GM15510 (cell line): ENCODE measurements around the gene DSEL.

Source experiments
- POLR2A ChIP-seq: IDR thresholded peaks from 3 replicates; pipeline ENCODE4 v1.6.1; 2011; ENCODE audit warnings: borderline replicate concordance; ENCODE audit not compliant: insufficient read length; ENCODE audit errors: extremely low read depth

The DSEL gene

GRCh38 chr18:67516539-67517443 is at the start of gene DSEL:
TSS of gene DSEL (minus strand) at chr18:67516720. CDS start at chr18:67514608, 2,112 bp downstream.
- no peak for TF ChIP-seq POLR2A

DNA sequence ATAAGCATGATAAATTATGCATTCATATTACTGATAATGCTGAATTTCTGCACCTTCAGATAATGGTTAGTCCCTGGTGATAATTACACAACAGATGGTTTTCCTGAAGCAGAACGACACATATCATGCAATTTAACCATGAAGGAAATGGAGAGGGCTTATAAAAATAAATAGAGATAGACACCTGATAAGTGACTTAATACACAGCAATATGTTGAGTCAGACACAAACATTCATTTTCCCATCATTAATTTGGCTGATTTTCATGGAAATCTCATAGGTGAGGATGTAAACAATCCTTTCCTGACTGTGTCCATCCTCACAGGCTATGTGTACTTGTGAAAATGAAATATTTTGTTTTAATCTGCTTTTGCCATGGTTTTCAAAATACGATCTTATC is 36.9 kb upstream of the DSEL start:
- no peak for TF ChIP-seq POLR2A

DNA sequence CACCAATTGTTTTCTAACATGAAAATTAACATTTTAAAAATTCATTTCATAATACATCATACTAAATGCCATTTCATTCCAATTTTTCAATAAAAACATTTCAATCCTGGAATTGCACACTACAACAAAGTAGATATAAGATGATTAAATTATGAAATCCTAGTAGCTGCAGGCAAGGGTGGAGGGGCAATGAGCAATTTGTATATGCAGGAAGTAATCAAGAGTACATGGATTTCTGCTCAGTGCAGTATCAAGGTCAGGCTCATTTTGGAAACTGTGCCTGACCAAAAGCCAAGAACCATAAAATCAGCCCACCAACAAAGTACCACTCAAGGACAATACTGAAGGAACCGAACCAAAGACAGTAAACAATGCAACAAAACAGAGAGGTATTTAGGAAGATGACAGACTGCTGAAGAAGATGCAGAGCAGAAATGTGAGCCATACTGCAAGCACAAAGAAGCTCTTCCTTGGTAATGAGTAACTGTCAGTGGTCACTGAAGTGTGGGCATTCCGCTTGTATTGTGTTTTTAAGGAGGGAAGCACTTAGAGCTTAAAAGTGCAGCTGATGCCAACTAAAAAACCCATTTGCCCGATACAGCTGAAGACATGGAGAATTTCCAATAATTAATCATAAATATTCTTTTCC is 34.5 kb upstream of the DSEL start:
- TF ChIP-seq POLR2A: no peak

- TF ChIP-seq POLR2A: no peak
Measured at GRCh38 chr18:67549946-67550345, 33.4 kb upstream of the DSEL start.

DNA sequence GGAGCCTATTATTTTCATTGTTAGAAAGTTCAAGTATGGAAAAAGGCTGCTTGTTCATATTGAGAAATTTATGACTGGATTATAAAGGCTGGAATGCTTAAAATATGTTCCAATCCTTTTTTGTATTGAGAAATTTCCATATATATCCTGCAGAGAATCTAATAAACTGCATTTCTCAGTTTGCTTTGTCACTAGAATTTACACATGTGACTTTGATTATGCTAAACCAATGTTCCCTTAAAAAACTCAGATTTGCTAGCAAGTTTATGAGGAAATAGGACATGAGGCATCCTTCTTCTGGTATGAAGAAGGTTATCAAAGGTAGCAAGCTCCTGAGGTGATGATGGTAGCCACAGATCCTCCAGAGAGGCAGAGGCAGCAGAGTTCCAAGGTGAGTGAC is 29.2 kb upstream of the DSEL start:
- TF ChIP-seq POLR2A: no peak

DNA sequence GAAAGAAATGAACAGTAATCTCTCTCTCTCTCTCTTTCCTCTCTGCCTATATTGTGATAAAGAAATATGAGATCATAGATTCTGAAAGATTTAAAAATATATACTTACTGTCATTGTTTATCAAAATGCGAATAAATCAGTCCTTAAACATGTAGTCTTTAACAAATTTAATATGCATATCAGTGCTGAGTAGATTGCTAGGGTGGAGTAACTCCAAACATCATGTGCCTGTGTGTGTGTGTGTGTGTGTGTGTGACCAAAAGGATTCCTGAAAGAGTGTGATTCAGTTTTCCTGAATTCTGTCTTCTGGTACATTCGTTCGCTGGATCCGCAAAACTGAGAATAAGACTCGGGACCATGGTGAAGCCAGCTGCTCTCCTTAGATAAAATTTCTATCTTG is 24.0 kb upstream of the DSEL start:
- no peak for TF ChIP-seq POLR2A

DNA sequence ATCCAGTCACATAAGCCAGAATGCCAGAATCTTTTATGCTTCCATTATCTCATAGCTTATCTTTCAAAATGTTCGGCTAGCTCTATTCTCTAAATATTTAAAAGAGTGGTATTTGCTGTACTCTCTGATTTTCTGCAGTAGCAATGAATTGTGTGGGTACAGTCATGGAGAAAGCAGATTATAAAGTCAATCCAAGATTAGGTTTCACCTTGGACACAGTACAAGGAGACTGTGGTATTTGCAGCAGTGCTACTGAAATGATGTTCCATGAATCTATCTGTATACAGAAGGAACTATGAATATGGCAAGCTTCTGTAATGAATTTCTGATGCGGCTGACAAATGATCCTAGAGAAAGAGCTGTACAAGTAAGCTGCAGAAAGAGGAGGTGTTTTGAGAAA is 15.4 kb upstream of the DSEL start:
- no peak for TF ChIP-seq POLR2A

DNA sequence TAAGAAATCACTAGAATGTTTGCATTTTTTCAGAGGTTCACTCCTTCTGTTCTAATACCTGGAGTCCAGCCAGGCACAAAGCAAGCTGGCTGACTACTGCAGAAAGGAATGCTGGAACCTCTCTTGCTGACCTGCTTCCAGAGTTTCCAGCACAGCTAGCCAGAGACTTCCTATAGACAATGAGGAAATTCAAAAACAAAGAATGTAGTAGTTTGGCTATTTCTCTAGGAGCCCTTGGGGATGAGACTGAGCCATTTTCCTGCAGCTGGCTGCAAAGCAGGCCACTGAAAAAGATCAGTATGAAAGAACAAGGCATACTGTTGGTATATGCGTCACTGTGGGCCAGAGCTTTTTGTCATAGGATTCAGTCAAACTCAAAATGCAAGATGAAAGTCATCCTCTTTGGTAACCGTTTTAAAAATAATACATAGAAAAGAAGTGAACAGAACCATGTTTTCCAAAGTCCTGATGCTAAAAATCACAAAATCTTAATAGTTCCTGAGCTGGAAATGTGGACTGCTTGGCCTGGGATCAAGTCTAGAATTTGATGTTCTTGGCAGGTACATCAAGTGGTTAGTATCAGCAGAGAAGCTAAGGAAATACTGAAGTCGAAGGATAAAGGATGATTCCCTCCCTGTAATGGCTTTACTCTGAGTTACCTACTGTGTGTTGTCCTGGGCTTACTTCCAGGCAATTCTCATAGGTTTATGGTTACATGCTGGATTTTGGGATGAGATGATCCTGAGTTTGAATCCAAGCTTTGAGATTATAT is 9.0 kb upstream of the DSEL start:
- no peak for TF ChIP-seq POLR2A

DNA sequence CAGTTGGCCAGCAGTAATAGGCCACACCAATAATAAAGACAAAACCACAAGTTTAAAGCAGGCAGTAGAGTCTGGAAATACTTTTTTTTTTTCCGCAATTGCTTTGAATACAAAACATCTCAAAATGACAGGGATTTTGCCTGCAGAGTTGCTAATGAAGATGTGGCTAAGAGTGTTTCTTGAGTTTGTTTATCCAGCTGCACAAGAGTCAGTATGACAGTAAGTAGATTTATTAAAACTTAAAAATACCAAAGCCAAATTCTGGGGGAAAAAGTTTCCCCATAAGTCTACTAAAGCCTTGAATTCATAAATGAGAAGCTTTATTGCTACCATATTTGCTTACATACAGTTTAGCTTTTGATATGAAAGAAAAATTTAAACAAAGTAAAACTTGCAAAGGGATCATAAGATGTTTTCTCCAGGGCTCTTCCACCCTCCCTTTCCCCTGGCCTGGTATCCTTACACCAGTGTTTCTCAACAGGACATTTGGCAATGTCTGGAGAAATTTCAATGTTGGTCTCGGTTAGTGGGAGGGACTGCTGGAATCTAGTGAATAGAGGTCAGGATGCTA is 3.9 kb upstream of the DSEL start:
- TF ChIP-seq POLR2A: no peak

GRCh38 chr18:67519592-67519991 is 3.1 kb upstream of the DSEL start:
- no peak for TF ChIP-seq POLR2A

DNA sequence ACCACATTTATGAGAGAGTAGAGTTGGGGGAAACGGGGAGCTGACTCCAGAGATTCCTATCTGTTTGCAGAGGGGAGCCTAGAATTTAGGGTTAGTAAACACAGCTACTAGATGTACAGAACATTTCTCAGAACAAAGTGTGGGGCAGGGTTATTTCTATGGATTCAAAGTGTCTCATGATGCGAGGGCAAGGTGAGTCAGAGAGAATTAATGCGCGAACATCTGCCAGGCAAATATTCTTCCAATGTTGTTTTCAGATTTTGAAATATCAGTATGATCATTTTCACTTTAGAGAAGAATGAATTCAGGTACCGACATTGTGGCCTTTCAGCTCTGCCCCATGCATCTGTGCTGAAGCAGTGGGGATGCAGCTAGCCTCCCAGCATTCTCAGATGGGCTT is 2.0 kb upstream of the DSEL start:
- TF ChIP-seq POLR2A: no peak

- no peak for TF ChIP-seq POLR2A
Measured at GRCh38 chr18:67517444-67517765, 885 bp upstream of the DSEL start.

- TF ChIP-seq POLR2A: no peak
Measured at GRCh38 chr18:67515942-67516538, 480 bp downstream of the DSEL start.

DNA sequence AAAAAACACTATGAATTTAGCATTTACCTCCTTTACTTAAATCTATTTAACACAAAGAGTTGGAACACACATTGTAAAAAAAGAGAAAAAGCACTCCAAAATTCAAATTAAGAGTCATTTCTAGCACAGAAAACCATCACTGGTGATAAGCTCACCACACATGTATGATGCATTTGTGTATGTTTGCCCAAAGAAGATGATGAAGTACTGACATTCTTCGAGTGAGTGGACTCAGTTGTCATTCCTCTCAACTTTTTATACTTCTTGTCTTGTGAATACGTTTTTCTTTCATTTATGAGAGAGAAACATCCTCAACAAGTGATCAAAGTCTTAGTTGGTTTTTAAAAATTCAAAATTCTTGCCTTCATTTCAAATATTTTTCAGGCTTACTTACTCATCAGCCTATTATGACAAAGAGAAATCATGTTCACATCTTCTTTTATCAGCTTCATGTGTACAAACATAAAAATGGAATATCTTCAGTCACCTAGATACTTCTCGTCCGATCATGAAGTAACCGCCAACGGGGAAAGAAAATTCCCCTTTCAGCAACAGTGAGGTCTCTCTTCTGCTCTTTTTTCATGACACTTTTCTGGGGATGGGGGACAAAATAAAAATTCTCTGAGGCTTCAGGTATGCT is 1.5 kb downstream of the DSEL start:
- no peak for TF ChIP-seq POLR2A

DNA sequence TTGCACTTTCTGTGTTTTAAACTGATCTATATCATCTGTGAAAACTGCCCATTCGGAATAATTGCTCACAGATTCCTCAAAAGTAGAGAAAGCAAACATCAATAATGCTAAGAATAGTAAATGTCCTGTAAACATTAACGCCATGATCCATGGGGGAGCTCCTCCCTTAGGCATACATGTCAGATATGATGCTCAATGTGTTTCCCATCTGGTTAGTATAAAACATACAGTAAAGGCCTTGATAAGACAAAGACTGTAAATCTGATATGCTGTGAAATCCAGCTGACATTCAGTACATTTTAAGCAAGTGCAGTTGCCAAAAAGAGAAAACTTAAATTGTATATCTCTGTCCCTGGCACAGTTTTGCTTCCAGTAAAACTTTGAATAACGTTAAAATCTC is 2.1 kb downstream of the DSEL start:
- no peak for TF ChIP-seq POLR2A

DNA sequence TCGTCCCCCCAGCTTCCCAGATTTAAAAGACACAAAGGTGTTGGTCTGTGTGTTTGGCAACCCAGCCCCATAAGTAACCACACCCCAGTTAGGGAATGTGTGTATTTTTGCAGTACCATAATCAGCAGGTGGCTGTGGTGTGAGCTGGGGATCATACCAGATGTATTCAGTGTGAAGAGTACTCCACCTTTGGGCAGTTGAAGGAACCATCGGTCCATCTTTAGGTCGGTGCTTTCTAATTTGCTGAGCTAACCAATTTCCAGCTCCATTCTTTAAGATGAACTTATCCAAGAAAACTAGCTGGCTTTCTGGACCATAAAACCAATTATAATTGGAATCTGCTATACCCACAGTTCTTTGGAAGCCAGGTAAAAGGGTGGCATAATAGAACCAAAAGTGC is 3.2 kb downstream of the DSEL start:
- no peak for TF ChIP-seq POLR2A
